ENCODE results near the gene NKPD1. TPM values are rescaled to one million over a fixed set of nuclear protein-coding genes. Genes with fewer than 3 reads are reported as not detected.

Gene NKPD1
- total RNA-seq, 3 donors from 2014 or later (not counting 1 experiment from before 2014, with no cell fraction given): 0.55 to 1.00 (median 0.66) TPM

GRCh38 chr19:45133661-45134060 is 27.1 kb downstream of the NKPD1 start:
- H3K27me3 Mint-ChIP-seq (ENCODE audit: low read depth in 2 of 2): no peaks in the 10 kb centered on the region

GRCh38 chr19:45130888-45131615 is 29.7 kb downstream of the NKPD1 start:
- whole genome bisulfite sequencing (ENCODE audit: insufficient coverage): 77% methylated on average over 13 of the region's 13 CpGs
- no peaks in the 10 kb centered on the region for H3K27me3 Mint-ChIP-seq (ENCODE audit: low read depth in 2 of 2)
- peaks cover 16% of the 10 kb centered on the region for H3K4me1 ChIP-seq (ENCODE audit: control insufficient read depth, insufficient read depth, low read length)
- no peaks in the 10 kb centered on the region for H3K9me3 ChIP-seq (ENCODE audit: control insufficient read depth, insufficient read depth, low read length)
- TF ChIP-seq CTCF (IDR thresholded peaks at IDR 0.05): no peak
- H3K36me3 Mint-ChIP-seq: no peaks in the 10 kb centered on the region
- intact Hi-C loops (cut with micrococcal nuclease): no loop called here
- DNase-seq: no peak
- no peaks in the 10 kb centered on the region for H3K36me3 ChIP-seq (ENCODE audit: control insufficient read depth, insufficient read depth, low read length)
- no peaks in the 10 kb centered on the region for H3K27me3 ChIP-seq (ENCODE audit: control insufficient read depth, insufficient read depth, low read length)
- no peaks in the 10 kb centered on the region for H3K9me3 Mint-ChIP-seq
- no peak overlapping the region for H3K27ac Mint-ChIP-seq
- H3K4me1 Mint-ChIP-seq: peaks cover 15 to 26% of the 10 kb centered on the region in 2 donors
- H3K27ac ChIP-seq (ENCODE audit: low read length): no peak overlapping the region
- no peak for ATAC-seq
- H3K4me3 ChIP-seq (ENCODE audit: low read length): no peak overlapping the region
- no peak overlapping the region for H3K4me3 Mint-ChIP-seq

More at GRCh38 chr19:45133661-45134060, 27.1 kb downstream of the NKPD1 start:
- H3K27me3 ChIP-seq (ENCODE audit: control insufficient read depth, insufficient read depth, low read length): no peaks in the 10 kb centered on the region
- TF ChIP-seq CTCF (IDR thresholded peaks at IDR 0.05): no peak
- no peak overlapping the region for H3K27ac ChIP-seq (ENCODE audit: low read length)
- ATAC-seq (peak in 1 of 3 donors; percentile 33), DNase-seq (no peak)
- no peaks in the 10 kb centered on the region for H3K36me3 ChIP-seq (ENCODE audit: control insufficient read depth, insufficient read depth, low read length)
- peaks cover 10 to 25% of the 10 kb centered on the region in 2 donors for H3K4me1 Mint-ChIP-seq
- peak overlapping the region; percentile 14 to 71 for H3K27ac Mint-ChIP-seq
- no peak overlapping the region for H3K4me3 ChIP-seq (ENCODE audit: low read length)
- H3K9me3 Mint-ChIP-seq: no peaks in the 10 kb centered on the region
- H3K4me1 ChIP-seq (ENCODE audit: control insufficient read depth, insufficient read depth, low read length): peaks cover 21% of the 10 kb centered on the region
- no peaks in the 10 kb centered on the region for H3K9me3 ChIP-seq (ENCODE audit: control insufficient read depth, insufficient read depth, low read length)
- H3K36me3 Mint-ChIP-seq: no peaks in the 10 kb centered on the region
- H3K4me3 Mint-ChIP-seq: no peak overlapping the region
- intact Hi-C loops (cut with micrococcal nuclease): no loop called here
- 66% methylated on average over 8 of the region's 8 CpGs for WGBS (ENCODE audit: insufficient coverage)

- Mint-ChIP-seq H3K4me1 (peaks cover 15 to 34% of the 10 kb centered on the region in 2 donors), H3K27ac (no peak overlapping the region), H3K4me3 (no peak overlapping the region), H3K9me3 (no peaks in the 10 kb centered on the region), H3K27me3 (ENCODE audit: low read depth in 2 of 2) (no peaks in the 10 kb centered on the region), H3K36me3 (no peaks in the 10 kb centered on the region)
- no peak for TF ChIP-seq CTCF (IDR thresholded peaks at IDR 0.05)
- H3K27me3 ChIP-seq (ENCODE audit: control insufficient read depth, insufficient read depth, low read length): no peaks in the 10 kb centered on the region
- no peak for DNase-seq
- intact Hi-C loops (cut with micrococcal nuclease): no loop called here
- H3K36me3 ChIP-seq (ENCODE audit: control insufficient read depth, insufficient read depth, low read length): no peaks in the 10 kb centered on the region
- peaks cover 18% of the 10 kb centered on the region for H3K4me1 ChIP-seq (ENCODE audit: control insufficient read depth, insufficient read depth, low read length)
- no peak overlapping the region for H3K27ac ChIP-seq (ENCODE audit: low read length)
- H3K4me3 ChIP-seq (ENCODE audit: low read length): no peak overlapping the region
- ATAC-seq: no peak
- WGBS (ENCODE audit: insufficient coverage): 94% methylated on average over 13 of the region's 13 CpGs
- no peaks in the 10 kb centered on the region for H3K9me3 ChIP-seq (ENCODE audit: control insufficient read depth, insufficient read depth, low read length)
Observed at GRCh38 chr19:45130236-45130635, 30.5 kb downstream of the NKPD1 start.

- no peak overlapping the region for H3K4me3 ChIP-seq (ENCODE audit: low read length)
- peaks cover 13% of the 10 kb centered on the region for H3K4me1 ChIP-seq (ENCODE audit: control insufficient read depth, insufficient read depth, low read length)
- no peaks in the 10 kb centered on the region for H3K9me3 Mint-ChIP-seq
- no peaks in the 10 kb centered on the region for H3K27me3 ChIP-seq (ENCODE audit: control insufficient read depth, insufficient read depth, low read length)
- H3K36me3 Mint-ChIP-seq: no peaks in the 10 kb centered on the region
- no peak overlapping the region for H3K27ac ChIP-seq (ENCODE audit: low read length)
- intact Hi-C loops (cut with micrococcal nuclease): no loop called here
- H3K27me3 Mint-ChIP-seq (ENCODE audit: low read depth in 2 of 2): no peaks in the 10 kb centered on the region
- DNase-seq: no peak
- WGBS (ENCODE audit: insufficient coverage): 95% methylated on average over 5 of the region's 5 CpGs
- no peak for ATAC-seq
- H3K4me3 Mint-ChIP-seq: no peak overlapping the region
- no peak overlapping the region for H3K27ac Mint-ChIP-seq
- H3K9me3 ChIP-seq (ENCODE audit: control insufficient read depth, insufficient read depth, low read length): no peaks in the 10 kb centered on the region
- no peaks in the 10 kb centered on the region for H3K36me3 ChIP-seq (ENCODE audit: control insufficient read depth, insufficient read depth, low read length)
- no peak for TF ChIP-seq CTCF (IDR thresholded peaks at IDR 0.05)
- H3K4me1 Mint-ChIP-seq: peaks cover 7 to 24% of the 10 kb centered on the region in 2 donors
Observed at GRCh38 chr19:45128806-45129205, 32.0 kb downstream of the NKPD1 start.
